GM12873 (cell line): ENCODE data around the gene SIGMAR1.

ENCODE experiments used
- TF ChIP-seq, protein P1 (sequence below): IDR thresholded peaks from 2 replicates; pipeline ENCODE4 v1.5.1; 2012; ENCODE audit warnings: low read depth, mild to moderate bottlenecking, moderate library complexity, low read length, control low read depth; ENCODE audit not compliant: insufficient read depth; ENCODE audit errors: missing control alignments

Gene SIGMAR1

DNA sequence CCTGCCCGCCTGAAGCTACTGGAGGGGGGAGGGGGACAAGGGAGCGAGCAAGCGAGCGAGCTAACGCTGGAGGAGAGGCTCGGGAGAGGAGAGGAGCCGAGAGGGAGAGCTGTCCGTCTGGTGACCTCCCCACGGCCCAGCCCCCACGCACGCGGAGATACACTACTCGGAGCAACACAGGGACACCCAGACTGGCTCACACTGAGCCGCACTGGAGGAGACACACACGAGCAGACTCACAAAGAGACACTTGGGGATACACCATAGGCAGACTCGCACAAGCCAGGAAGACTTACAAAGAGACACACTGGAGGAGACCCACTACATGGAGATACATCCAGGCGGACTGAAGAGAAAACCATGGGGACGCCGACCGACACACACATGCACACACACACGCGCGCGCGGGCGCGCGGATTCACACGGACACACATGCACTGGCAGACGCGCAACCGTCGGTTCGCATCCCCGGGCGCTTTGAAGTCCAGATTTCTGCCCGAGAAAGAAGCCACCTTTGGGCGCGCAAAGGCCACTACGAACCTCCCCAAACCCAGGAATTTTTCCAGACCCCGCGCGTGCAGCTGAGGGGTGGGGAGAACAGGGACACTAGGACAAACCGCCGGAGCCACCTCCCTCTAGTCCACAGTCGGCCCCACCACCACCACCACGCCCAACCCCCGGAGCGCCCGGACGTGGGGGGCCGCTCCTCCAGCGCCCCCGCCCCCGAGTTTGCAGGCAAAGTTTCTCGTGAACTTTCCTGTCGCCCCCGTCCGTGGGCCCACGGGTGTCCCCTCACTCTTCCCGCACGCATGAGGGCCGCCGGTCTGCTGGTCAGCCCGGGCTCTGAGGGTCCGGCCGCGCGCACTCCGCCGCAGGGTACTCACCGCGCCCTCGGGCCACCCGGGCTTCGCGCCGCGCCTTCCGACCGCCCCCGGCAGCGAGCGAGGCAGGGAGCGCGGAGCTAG lies 48.6 kb downstream of the SIGMAR1 start:
- TF ChIP-seq, protein P1, sequence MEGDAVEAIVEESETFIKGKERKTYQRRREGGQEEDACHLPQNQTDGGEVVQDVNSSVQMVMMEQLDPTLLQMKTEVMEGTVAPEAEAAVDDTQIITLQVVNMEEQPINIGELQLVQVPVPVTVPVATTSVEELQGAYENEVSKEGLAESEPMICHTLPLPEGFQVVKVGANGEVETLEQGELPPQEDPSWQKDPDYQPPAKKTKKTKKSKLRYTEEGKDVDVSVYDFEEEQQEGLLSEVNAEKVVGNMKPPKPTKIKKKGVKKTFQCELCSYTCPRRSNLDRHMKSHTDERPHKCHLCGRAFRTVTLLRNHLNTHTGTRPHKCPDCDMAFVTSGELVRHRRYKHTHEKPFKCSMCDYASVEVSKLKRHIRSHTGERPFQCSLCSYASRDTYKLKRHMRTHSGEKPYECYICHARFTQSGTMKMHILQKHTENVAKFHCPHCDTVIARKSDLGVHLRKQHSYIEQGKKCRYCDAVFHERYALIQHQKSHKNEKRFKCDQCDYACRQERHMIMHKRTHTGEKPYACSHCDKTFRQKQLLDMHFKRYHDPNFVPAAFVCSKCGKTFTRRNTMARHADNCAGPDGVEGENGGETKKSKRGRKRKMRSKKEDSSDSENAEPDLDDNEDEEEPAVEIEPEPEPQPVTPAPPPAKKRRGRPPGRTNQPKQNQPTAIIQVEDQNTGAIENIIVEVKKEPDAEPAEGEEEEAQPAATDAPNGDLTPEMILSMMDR: no peak

DNA sequence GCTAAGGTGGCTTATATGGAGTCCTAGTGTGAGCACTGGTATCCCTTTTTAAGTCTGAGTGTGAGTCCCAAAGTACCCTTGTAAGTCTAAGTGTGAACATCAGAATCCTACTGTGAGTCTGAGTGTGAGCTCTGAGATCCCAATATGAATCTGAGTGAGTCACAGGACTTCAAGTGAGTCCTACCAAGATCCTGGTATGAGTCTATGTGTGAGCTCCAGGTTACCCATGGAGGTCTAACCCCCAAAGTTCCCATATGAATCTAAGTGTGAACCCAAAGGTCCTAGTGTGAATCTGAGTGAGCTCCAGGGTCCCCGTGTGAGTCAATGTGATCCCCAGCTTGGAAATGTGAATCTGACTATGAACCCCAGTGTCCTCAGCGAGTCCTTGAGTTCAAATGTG lies 50.3 kb downstream of the SIGMAR1 start:
- TF ChIP-seq, protein P1: no peak

DNA sequence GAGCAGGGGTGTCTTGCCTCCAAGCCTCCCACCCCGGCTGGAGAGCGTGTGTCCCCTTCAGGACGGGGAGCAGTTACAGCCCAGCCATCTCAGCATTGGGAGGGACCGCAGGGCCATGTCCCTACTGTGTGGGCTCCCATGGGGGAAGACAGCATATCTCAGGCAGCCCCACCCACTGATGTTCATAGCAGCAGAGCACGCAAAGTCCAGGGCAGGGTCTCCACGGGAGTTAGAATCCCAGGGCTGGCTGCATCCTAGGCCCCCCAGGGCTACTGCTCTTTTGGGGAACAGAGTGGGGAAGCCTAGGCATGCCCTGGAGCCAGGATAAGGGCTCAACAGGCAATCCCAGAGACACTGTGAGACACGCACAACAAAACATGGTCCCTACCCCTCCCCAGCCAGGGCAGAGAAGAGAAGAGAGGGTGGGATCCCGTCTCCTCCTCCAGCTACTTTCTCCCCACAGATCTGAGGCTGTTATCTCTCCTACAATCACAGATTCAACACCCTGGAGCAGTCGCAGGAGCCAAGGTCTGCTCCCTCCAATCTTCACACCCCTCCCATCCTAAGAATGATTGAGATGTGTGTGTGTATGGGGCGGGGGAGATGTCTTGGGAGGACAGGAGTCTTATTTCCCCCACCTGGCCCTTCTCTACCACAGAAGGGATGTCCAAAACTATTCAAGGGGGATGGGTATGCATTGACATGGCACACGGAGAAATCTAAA lies 51.5 kb downstream of the SIGMAR1 start:
- TF ChIP-seq, protein P1: no peak

DNA sequence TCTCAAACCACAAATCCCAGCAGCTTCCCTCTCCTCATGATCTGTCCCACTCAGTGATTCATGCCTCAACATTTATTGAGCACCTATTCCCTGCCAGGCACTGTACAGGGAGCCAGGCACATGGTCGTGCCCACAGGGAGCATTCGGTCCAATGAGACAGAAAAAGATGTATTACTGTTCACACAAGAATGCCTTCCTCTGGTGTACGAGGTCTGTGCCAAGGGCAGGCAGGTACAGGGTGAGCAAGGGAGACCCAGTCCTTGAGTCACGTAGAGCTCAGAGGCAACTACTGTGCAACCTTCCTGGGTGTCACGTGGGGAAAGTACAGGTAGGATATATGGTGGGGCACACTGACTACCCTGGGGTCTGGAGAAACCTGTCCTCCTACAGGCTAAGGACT lies 52.6 kb downstream of the SIGMAR1 start:
- TF ChIP-seq, protein P1: no peak
